GM12891 (cell line): ENCODE measurements around the gene ARHGEF17.

Source experiments
- DNase-seq: peaks from one replicate; pipeline ENCODE4 v3.0.0; 2011; ENCODE audit warnings: low spot score; ENCODE audit not compliant: insufficient read length
- FAIRE-seq: peaks from 2 replicates; lab custom pipeline; 2011; peaks lifted over from hg19 to GRCh38; lab: Jason Lieb, UNC
- PAX5 ChIP-seq: IDR thresholded peaks from 2 replicates; pipeline ENCODE4 v1.6.1; 2011; ENCODE audit warnings: low read length, moderate library complexity, mild to moderate bottlenecking; ENCODE audit not compliant: insufficient read depth, severe bottlenecking
- POLR2A ChIP-seq: IDR thresholded peaks from 2 replicates; pipeline ENCODE4 v1.6.1; 2011; ENCODE audit warnings: low read depth, low read length, control low read depth
- POLR2AphosphoS5 ChIP-seq: IDR thresholded peaks from 2 replicates; pipeline ENCODE4 v1.6.1; 2011; ENCODE audit warnings: low read depth, low read length, control low read depth
- POU2F2 ChIP-seq: IDR thresholded peaks from 2 replicates; pipeline ENCODE4 v1.6.1; 2011; ENCODE audit warnings: low read depth, mild to moderate bottlenecking, control low read depth, low read length, moderate library complexity
- SPI1 ChIP-seq: IDR thresholded peaks from 2 replicates; pipeline ENCODE4 v1.6.1; 2011; ENCODE audit warnings: low read depth, low read length, control low read depth
- TAF1 ChIP-seq: IDR thresholded peaks from 2 replicates; pipeline ENCODE4 v1.6.1; 2011; ENCODE audit warnings: low read depth, low read length, control low read depth

Gene ARHGEF17

GRCh38 chr11:73384872-73385689 lies 77.0 kb downstream of the ARHGEF17 start:
- FAIRE-seq (peak; percentile 71), DNase-seq (peak; percentile 82)
- no peak for TF ChIP-seq POLR2A
- TF ChIP-seq POLR2AphosphoS5: 0 out of 2 replicates have a peak, but pooled peaks have one; percentile 13
- TF ChIP-seq TAF1: no peak
- TF ChIP-seq POU2F2: no peak
- no peak for TF ChIP-seq PAX5
- peak; percentile 80 for TF ChIP-seq SPI1

DNA sequence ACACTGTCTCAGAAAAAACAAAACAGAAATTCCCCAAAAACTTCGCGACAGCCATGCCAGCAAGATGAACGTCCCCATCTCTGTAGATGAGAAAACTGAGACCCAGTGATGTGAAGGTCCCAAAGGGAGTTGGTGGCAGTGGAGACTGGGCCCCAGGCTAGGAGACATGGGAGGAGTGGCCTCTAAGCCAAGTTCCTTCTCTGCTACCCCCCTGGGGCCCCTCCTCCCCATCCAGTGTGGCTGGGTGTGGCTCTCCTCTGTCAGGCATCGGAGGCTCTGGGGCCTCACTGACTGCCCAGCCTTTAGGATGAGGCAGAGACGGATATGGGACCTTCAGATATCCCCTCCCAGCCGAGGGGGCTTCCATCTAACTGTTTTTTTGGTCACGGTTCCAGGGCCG lies 77.9 kb downstream of the ARHGEF17 start:
- FAIRE-seq (peak; percentile 57), DNase-seq (peak; percentile 64)
- TF ChIP-seq PAX5 (no peak), TAF1 (no peak), POLR2AphosphoS5 (no peak), SPI1 (no peak), POLR2A (no peak)

DNA sequence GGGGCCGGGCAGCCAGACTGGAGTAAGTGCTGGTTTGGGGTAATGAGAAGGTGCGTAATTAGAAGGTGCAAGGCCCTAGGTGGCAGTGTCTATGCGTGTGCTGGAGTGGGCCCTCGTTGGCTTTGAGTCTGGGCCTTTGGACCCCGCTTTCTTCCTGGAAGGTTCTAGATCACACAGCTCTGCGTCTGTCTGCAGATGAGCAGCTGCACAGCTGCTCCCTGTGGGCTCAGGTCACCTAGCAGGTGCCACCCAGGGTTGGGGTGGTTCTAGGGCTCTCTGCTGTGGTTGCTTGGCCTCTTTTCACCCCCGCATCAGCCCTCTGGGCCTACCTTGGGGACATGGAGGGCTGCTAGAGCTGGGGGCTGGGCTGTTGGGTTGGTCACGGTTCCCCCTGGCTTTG lies 78.5 kb downstream of the ARHGEF17 start:
- DNase-seq: no peak
- no peak for FAIRE-seq
- TF ChIP-seq TAF1: no peak
- TF ChIP-seq POLR2A: no peak

GRCh38 chr11:73387594-73388264 lies 79.7 kb downstream of the ARHGEF17 start:
- no peak for TF ChIP-seq PAX5
- no peak for TF ChIP-seq POLR2A
- no peak for TF ChIP-seq SPI1
- no peak for TF ChIP-seq TAF1
- TF ChIP-seq POLR2AphosphoS5: no peak
- TF ChIP-seq POU2F2: no peak
- DNase-seq: no peak
- peak; percentile 26 for FAIRE-seq

- no peak for FAIRE-seq
- TF ChIP-seq TAF1 (no peak), POLR2AphosphoS5 (no peak), SPI1 (no peak), POLR2A (no peak; the same call in 1 of the 2 replicates), PAX5 (no peak), POU2F2 (no peak)
- no peak for DNase-seq
Measured at GRCh38 chr11:73388265-73389133, 80.4 kb downstream of the ARHGEF17 start.

GRCh38 chr11:73389134-73389525 lies 81.1 kb downstream of the ARHGEF17 start:
- TF ChIP-seq POLR2A (no peak; the same call in 1 of the 2 replicates), TAF1 (no peak), SPI1 (no peak), POU2F2 (no peak), POLR2AphosphoS5 (no peak), PAX5 (no peak)
- DNase-seq (no peak), FAIRE-seq (no peak)

DNA sequence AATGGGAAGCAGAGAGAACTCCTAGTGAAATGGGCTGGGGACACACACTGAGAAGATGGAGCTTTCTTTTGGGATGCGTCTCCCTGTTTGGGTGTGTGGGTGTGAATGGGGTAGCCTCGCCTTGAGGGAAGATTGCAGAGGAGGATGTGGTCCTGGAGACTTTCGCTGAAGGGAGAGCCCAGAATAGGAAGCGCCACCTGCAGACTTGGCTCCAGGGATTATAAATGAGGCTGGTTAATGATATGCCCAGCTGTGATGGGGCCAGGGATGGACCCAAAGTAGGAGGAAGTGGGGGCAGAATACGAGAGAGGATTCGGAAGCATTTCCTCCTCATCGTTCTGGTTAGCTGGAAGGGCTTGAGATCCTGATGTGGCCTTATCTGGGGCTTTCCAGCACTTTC lies 81.8 kb downstream of the ARHGEF17 start:
- no peak for DNase-seq
- no peak for TF ChIP-seq PAX5
- no peak for TF ChIP-seq TAF1
- no peak for TF ChIP-seq SPI1
- TF ChIP-seq POLR2A: no peak
- no peak for TF ChIP-seq POU2F2
- TF ChIP-seq POLR2AphosphoS5: no peak
- no peak for FAIRE-seq

DNA sequence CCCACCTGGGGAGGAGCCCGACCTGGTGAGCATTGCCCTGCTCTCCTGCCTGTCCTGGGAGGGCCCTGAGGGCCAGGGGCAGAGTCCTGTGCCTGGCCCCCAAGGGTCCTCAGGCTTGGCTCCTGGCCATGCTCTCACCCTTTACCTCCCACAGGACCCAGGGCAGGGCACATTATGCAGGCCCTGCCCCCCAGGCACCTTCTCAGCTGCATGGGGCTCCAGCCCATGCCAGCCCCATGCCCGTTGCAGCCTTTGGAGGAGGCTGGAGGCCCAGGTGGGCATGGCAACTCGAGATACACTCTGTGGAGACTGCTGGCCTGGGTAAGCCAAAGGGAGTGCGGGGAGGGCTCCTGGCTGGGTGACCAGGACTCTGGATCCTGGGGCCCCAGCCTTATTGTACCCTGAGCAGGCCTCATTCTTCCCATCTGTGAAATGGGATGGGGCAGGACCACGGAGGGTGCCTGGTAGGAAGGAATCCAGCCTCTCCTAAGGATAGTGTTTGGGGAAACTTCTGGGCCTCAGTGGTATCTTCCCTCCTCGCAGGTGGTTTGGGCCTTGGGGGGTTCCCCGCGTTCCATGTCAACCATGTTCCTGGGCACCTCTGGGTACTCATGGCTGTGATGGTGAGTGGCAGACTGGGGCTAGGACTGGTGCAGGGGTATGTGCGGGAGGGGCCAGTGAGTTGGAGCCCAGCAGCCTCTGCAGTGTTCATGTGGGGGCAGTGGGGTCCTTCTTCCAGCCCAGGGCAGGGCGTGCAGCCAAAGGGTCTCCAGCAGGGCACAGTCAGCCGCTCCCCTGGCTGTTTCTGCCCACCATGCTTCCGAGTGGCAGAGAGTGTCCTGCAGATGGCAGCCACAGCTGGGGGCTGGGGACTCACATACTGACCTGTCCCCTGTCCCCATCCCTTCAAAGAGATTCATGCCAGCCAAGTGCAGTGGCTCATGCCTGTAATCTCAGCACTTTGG lies 82.8 kb downstream of the ARHGEF17 start:
- FAIRE-seq (no peak), DNase-seq (no peak)
- TF ChIP-seq SPI1 (no peak), TAF1 (no peak), PAX5 (no peak), POLR2A (no peak), POLR2AphosphoS5 (no peak), POU2F2 (no peak)
